SU-DHL-6 (cell line): ENCODE data around the gene CABP2.
"Not testable (repeated sequence)": the region's sequence is repeated elsewhere in the genome, so short reads cannot be mapped to it uniquely, and the experiment has no call there.

Experiments
- H2AFZ ChIP-seq: fragments of 200-600 bp; sonication (generic); 2 replicates; pipeline ENCODE4 v1.6.1; 2014; ENCODE audit warnings: low read depth, mild to moderate bottlenecking, moderate library complexity, mixed read lengths, antibody characterized with exemption, low read length; ENCODE audit not compliant: severe bottlenecking
- H3F3A ChIP-seq: fragments of 200-600 bp; shearing (Covaris generic); 2 replicates; pipeline ENCODE4 v1.6.0; 2016; ENCODE audit warnings: antibody characterized with exemption, mild to moderate bottlenecking; ENCODE audit not compliant: insufficient read depth
- H3K27ac ChIP-seq: fragments of 200-600 bp; sonication (generic); 2 replicates; pipeline ENCODE4 v1.5.1; 2016; ENCODE audit warnings: low read depth, mild to moderate bottlenecking, low read length, moderate library complexity, mixed read lengths
- H3K27me3 ChIP-seq: fragments of 200-600 bp; sonication (generic), shearing (Covaris generic); 2 replicates; pipeline ENCODE4 v1.6.0; 2014; ENCODE audit warnings: mild to moderate bottlenecking, low read length
- H3K36me3 ChIP-seq: fragments of 200-600 bp; sonication (generic); 2 replicates; pipeline ENCODE4 v1.6.1; 2014; ENCODE audit warnings: mild to moderate bottlenecking, low read length, mixed read lengths
- H3K4me2 ChIP-seq: fragments of 300-600, 200-600 bp; shearing (Covaris generic), sonication (generic); 2 replicates; pipeline ENCODE4 v1.6.0; 2014; ENCODE audit warnings: low read length, low read depth, mild to moderate bottlenecking; ENCODE audit not compliant: poor library complexity, severe bottlenecking
- H3K4me3 ChIP-seq: fragments of 200-600 bp; sonication (generic); 2 replicates; pipeline ENCODE4 v1.5.1; 2014; ENCODE audit warnings: antibody characterized with exemption, low read length, mild to moderate bottlenecking, mixed read lengths; ENCODE audit not compliant: insufficient read depth, poor library complexity, severe bottlenecking
- H3K79me2 ChIP-seq: fragments of 200-600 bp; sonication (generic); 2 replicates; pipeline ENCODE4 v1.6.1; 2014; ENCODE audit warnings: mild to moderate bottlenecking, low read length, moderate library complexity; ENCODE audit not compliant: insufficient read depth
- H3K9ac ChIP-seq: fragments of 200-600 bp; sonication (generic); 2 replicates; pipeline ENCODE4 v1.7.0; 2014; ENCODE audit warnings: mild to moderate bottlenecking, low read length
- H3K9me2 ChIP-seq: fragments of 200-600 bp; sonication (generic); replicated peaks from 2 replicates; pipeline ENCODE4 v1.6.1; 2014; ENCODE audit warnings: low read length; ENCODE audit not compliant: insufficient read depth
- H3K9me3 ChIP-seq: fragments of 200-600 bp; sonication (generic); 2 replicates; pipeline ENCODE4 v1.6.1; 2014; ENCODE audit warnings: low read length, mixed read lengths; ENCODE audit not compliant: insufficient read depth
- H4K20me1 ChIP-seq: fragments of 200-600 bp; sonication (generic); 2 replicates; pipeline ENCODE4 v1.6.1; 2014; ENCODE audit warnings: low read depth, mild to moderate bottlenecking, antibody characterized with exemption, low read length, moderate library complexity, mixed read lengths
- EZH2phosphoT487 ChIP-seq: fragments of 200-600 bp; sonication (generic), shearing (Covaris generic); conservative IDR thresholded peaks from 2 replicates; pipeline ENCODE4 v1.6.1; 2018; ENCODE audit warnings: mild to moderate bottlenecking, antibody characterized with exemption, low read length, moderate library complexity, mixed read lengths
- TF ChIP-seq, protein P1 (sequence below): fragments of 200-600 bp; sonication (generic); IDR thresholded peaks from one replicate; pipeline ENCODE4 v1.5.1; 2017; ENCODE audit warnings: antibody characterized with exemption, mild to moderate bottlenecking, low read length, moderate library complexity; ENCODE audit not compliant: insufficient read depth, poor library complexity, severe bottlenecking

CABP2 gene

GRCh38 chr11:67571443-67571842 is 48.2 kb upstream of the CABP2 start:
- no peaks in the 10 kb centered on the region for H3K9me3 ChIP-seq
- H2AFZ ChIP-seq, result no peak overlapping the region
- no peaks in the 10 kb centered on the region for H3K79me2 ChIP-seq
- no peaks in the 10 kb centered on the region for H3F3A ChIP-seq
- H3K9ac ChIP-seq, result no peak overlapping the region
- H3K36me3 ChIP-seq, result no peaks in the 10 kb centered on the region
- H3K27ac ChIP-seq, result no peak overlapping the region
- H3K27me3 ChIP-seq, result no peaks in the 10 kb centered on the region
- no peaks in the 10 kb centered on the region for H4K20me1 ChIP-seq
- TF ChIP-seq, protein P1, sequence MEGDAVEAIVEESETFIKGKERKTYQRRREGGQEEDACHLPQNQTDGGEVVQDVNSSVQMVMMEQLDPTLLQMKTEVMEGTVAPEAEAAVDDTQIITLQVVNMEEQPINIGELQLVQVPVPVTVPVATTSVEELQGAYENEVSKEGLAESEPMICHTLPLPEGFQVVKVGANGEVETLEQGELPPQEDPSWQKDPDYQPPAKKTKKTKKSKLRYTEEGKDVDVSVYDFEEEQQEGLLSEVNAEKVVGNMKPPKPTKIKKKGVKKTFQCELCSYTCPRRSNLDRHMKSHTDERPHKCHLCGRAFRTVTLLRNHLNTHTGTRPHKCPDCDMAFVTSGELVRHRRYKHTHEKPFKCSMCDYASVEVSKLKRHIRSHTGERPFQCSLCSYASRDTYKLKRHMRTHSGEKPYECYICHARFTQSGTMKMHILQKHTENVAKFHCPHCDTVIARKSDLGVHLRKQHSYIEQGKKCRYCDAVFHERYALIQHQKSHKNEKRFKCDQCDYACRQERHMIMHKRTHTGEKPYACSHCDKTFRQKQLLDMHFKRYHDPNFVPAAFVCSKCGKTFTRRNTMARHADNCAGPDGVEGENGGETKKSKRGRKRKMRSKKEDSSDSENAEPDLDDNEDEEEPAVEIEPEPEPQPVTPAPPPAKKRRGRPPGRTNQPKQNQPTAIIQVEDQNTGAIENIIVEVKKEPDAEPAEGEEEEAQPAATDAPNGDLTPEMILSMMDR, result no peak
- no peak for TF ChIP-seq EZH2phosphoT487
- no peaks in the 10 kb centered on the region for H3K9me2 ChIP-seq
- no peak overlapping the region for H3K4me2 ChIP-seq
- no peak overlapping the region for H3K4me3 ChIP-seq

- TF ChIP-seq, protein P1, result no peak
- no peak for TF ChIP-seq EZH2phosphoT487
- H4K20me1 ChIP-seq, result no peaks in the 10 kb centered on the region
- H3K27me3 ChIP-seq, result no peaks in the 10 kb centered on the region
- H2AFZ ChIP-seq, result no peak overlapping the region
- H3K4me2 ChIP-seq, result no peak overlapping the region
- H3K9me2 ChIP-seq, result no peaks in the 10 kb centered on the region
- H3K36me3 ChIP-seq, result no peaks in the 10 kb centered on the region
- H3K9ac ChIP-seq, result no peak overlapping the region
- no peaks in the 10 kb centered on the region for H3K9me3 ChIP-seq
- H3K79me2 ChIP-seq, result no peaks in the 10 kb centered on the region
- H3F3A ChIP-seq, result no peaks in the 10 kb centered on the region
- no peak overlapping the region for H3K4me3 ChIP-seq
- H3K27ac ChIP-seq, result no peak overlapping the region
Measured at GRCh38 chr11:67564230-67564629, 41.0 kb upstream of the CABP2 start.

DNA sequence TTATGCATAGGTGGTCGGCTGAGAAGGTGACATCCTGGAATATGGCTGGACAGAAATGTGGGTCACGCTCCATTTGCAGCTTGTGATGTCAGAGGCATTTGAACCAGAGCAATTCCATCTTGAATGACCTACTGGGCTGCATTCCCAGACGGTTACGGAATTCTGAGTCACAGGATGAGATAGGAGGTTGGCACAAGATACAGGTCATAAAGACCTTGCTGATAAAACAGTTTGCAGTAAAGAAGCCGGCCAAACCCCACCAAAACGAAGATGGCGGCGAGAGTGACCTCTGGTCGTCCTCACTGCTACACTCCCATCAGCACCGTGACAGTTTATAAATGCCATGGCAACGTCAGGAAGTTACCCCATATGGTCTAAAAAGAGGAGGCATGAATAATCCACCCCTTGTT is 40.5 kb upstream of the CABP2 start:
- not testable (repeated sequence) for H4K20me1 ChIP-seq, H3K4me3 ChIP-seq, H3K9me2 ChIP-seq, H3K27me3 ChIP-seq, H3K27ac ChIP-seq, H3F3A ChIP-seq, H3K4me2 ChIP-seq, H3K36me3 ChIP-seq, H3K9ac ChIP-seq, H3K79me2 ChIP-seq, H3K9me3 ChIP-seq, H2AFZ ChIP-seq

- H3K9ac ChIP-seq, result no peak overlapping the region
- no peaks in the 10 kb centered on the region for H3K79me2 ChIP-seq
- no peaks in the 10 kb centered on the region for H3F3A ChIP-seq
- H3K9me3 ChIP-seq, result no peaks in the 10 kb centered on the region
- no peak overlapping the region for H2AFZ ChIP-seq
- H4K20me1 ChIP-seq, result no peaks in the 10 kb centered on the region
- no peaks in the 10 kb centered on the region for H3K36me3 ChIP-seq
- no peak overlapping the region for H3K4me3 ChIP-seq
- TF ChIP-seq EZH2phosphoT487, result no peak
- TF ChIP-seq, protein P1, result no peak
- no peaks in the 10 kb centered on the region for H3K9me2 ChIP-seq
- H3K27me3 ChIP-seq, result no peaks in the 10 kb centered on the region
- H3K4me2 ChIP-seq, result no peak overlapping the region
- no peak overlapping the region for H3K27ac ChIP-seq
Measured at GRCh38 chr11:67562963-67563704, 39.9 kb upstream of the CABP2 start.
